ENCODE data around the gene SCO1. TPM values are rescaled to one million over a fixed set of nuclear protein-coding genes. Genes with fewer than 3 reads are reported as not detected.

SCO1 gene
- total and polyA plus RNA-seq, 2 donors (not counting 3 experiments of a cell fraction or from before 2014, with no cell fraction given) = 11.9 to 30.8 TPM

- ChIA-PET CTCF (interaction anchor here (1.1 to 1.7 kb wide), 5 partner anchors 11 to 1268 kb away, joined by 3 to 7 read pairs (median 3); partner anchors contain the start of gene ZNF18), POLR2A (no interaction called here)
These were observed 32.2 kb upstream of the SCO1 start, which contains the start of gene TMEM220 for GRCh38 chr17:10729334-10730193. Gene TMEM220 (minus strand): TSS chr17:10730023. CDS start chr17:10729851, 172 bp downstream.

GRCh38 chr17:10728331-10728892 lies 31.1 kb upstream of the SCO1 start:
- peaks cover 0 to 1% of the 10 kb centered on the region in 2 experiments for H3K27me3 ChIP-seq (ENCODE audit: control insufficient read depth in 2 of 2, insufficient read depth in 2 of 2, low read length in 2 of 2)
- no peaks in the 10 kb centered on the region for H3K79me2 ChIP-seq (ENCODE audit: control insufficient read depth, insufficient read depth, low read length)
- no peak for TF ChIP-seq POLR2A (IDR thresholded peaks at IDR 0.05; ENCODE audit: low read depth, low read length)
- TF ChIP-seq, protein P1, sequence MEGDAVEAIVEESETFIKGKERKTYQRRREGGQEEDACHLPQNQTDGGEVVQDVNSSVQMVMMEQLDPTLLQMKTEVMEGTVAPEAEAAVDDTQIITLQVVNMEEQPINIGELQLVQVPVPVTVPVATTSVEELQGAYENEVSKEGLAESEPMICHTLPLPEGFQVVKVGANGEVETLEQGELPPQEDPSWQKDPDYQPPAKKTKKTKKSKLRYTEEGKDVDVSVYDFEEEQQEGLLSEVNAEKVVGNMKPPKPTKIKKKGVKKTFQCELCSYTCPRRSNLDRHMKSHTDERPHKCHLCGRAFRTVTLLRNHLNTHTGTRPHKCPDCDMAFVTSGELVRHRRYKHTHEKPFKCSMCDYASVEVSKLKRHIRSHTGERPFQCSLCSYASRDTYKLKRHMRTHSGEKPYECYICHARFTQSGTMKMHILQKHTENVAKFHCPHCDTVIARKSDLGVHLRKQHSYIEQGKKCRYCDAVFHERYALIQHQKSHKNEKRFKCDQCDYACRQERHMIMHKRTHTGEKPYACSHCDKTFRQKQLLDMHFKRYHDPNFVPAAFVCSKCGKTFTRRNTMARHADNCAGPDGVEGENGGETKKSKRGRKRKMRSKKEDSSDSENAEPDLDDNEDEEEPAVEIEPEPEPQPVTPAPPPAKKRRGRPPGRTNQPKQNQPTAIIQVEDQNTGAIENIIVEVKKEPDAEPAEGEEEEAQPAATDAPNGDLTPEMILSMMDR (IDR thresholded peaks at IDR 0.05; ENCODE audit: extremely low read depth in 1 of 2, insufficient read depth in 1 of 2, low read depth in 1 of 2, low read length in 2 of 2) = no peak
- TF ChIP-seq POLR2AphosphoS5 (IDR thresholded peaks at IDR 0.05; ENCODE audit: insufficient read depth, low read depth, low read length) = no peak
- TF ChIP-seq MYC (IDR thresholded peaks at IDR 0.05; ENCODE audit: low read depth, low read length) = no peak
- TF ChIP-seq MAX (IDR thresholded peaks at IDR 0.05; ENCODE audit: insufficient read depth, insufficient read length) = no peak
- intact Hi-C loops (cut with micrococcal nuclease) = no loop called here
- no peaks in the 10 kb centered on the region for H4K20me1 ChIP-seq (replicated peaks; ENCODE audit: control insufficient read depth, extremely low read depth, insufficient read depth, low read length)
- ChIA-PET POLR2A (no interaction called here), CTCF (no interaction called here)
- no TSS peak for BruUV-seq (replicated peaks)
- peaks cover 6% of the 10 kb centered on the region for H3K4me1 ChIP-seq (ENCODE audit: control insufficient read depth, extremely low read depth, insufficient read depth, low read length)
- dilution Hi-C loops (cut with MboI; ENCODE audit: extremely low pct_ligation_motif_present, low sequenced_read_pairs) = no loop called here
- no peak overlapping the region for H3K4me2 ChIP-seq (ENCODE audit: insufficient read depth, low read length)
- no peak overlapping the region for H3K9ac ChIP-seq (replicated peaks; ENCODE audit: extremely low read depth, insufficient read depth, low read length)
- no peaks in the 10 kb centered on the region for H3K9me1 ChIP-seq (replicated peaks; ENCODE audit: control insufficient read depth, extremely low read depth, insufficient read depth, low read length)
- no peaks in the 10 kb centered on the region for H3K36me3 ChIP-seq (ENCODE audit: control insufficient read depth in 2 of 2, extremely low read depth in 1 of 2, insufficient read depth in 2 of 2, low read length in 2 of 2)
- no peak for DNase-seq (ENCODE audit: low read depth, low spot score)
- H3K9me3 ChIP-seq (replicated peaks; ENCODE audit: control insufficient read depth, insufficient read depth, low read length) = no peaks in the 10 kb centered on the region
- no peak for FAIRE-seq
- H2AFZ ChIP-seq (ENCODE audit: low read depth, low read length) = no peak overlapping the region
- no peak overlapping the region for H3K4me3 ChIP-seq (replicated peaks in 1 of 3; ENCODE audit: insufficient read depth in 1 of 3, low read depth in 1 of 3, low read length in 3 of 3)
- H3K27ac ChIP-seq (ENCODE audit: insufficient read depth, low read depth, low read length) = no peak overlapping the region

More at GRCh38 chr17:10729334-10730193, 32.2 kb upstream of the SCO1 start, which contains the start of gene TMEM220:
- H3K79me2 ChIP-seq (ENCODE audit: control insufficient read depth, insufficient read depth, low read length) = no peaks in the 10 kb centered on the region
- TF ChIP-seq FOS (IDR thresholded peaks at IDR 0.05; ENCODE audit: borderline replicate concordance, insufficient read depth, low read length) (no peak), MAX (IDR thresholded peaks at IDR 0.05; ENCODE audit: insufficient read depth, insufficient read length) (peak; percentile 34), POLR2AphosphoS5 (IDR thresholded peaks at IDR 0.05; ENCODE audit: insufficient read depth, low read depth, low read length) (peak; percentile 47)
- H3K27me3 ChIP-seq (ENCODE audit: control insufficient read depth in 2 of 2, insufficient read depth in 2 of 2, low read length in 2 of 2) = peaks cover 0 to 1% of the 10 kb centered on the region in 2 experiments
- DNase-seq (ENCODE audit: low read depth, low spot score) (peak; percentile 80), FAIRE-seq (peak; percentile 68)
- peak within 1 kb of the TSS; percentile 80 for H3K9ac ChIP-seq (replicated peaks; ENCODE audit: extremely low read depth, insufficient read depth, low read length)
- no peaks in the 10 kb centered on the region for H3K9me1 ChIP-seq (replicated peaks; ENCODE audit: control insufficient read depth, extremely low read depth, insufficient read depth, low read length)
- intact Hi-C loops (cut with micrococcal nuclease) = loop anchor here (1.0 to 10.0 kb wide), 2 partner anchors 32 to 1255 kb away; partner anchors contain the start of genes ADPRM and SCO1
- dilution Hi-C loops (cut with MboI; ENCODE audit: extremely low pct_ligation_motif_present, low sequenced_read_pairs) = no loop called here
- peak within 1 kb of the TSS; percentile 63 to 74 (median 68) for H3K4me3 ChIP-seq (replicated peaks in 1 of 3; ENCODE audit: insufficient read depth in 1 of 3, low read depth in 1 of 3, low read length in 3 of 3)
- H3K9me3 ChIP-seq (replicated peaks; ENCODE audit: control insufficient read depth, insufficient read depth, low read length) = no peaks in the 10 kb centered on the region
- no peaks in the 10 kb centered on the region for H4K20me1 ChIP-seq (replicated peaks; ENCODE audit: control insufficient read depth, extremely low read depth, insufficient read depth, low read length)
- BruUV-seq (replicated peaks) = TSS peak; percentile 70
- peak within 1 kb of the TSS; percentile 69 for H3K4me2 ChIP-seq (ENCODE audit: insufficient read depth, low read length)
- no peaks in the 10 kb centered on the region for H3K36me3 ChIP-seq (ENCODE audit: control insufficient read depth in 2 of 2, extremely low read depth in 1 of 2, insufficient read depth in 2 of 2, low read length in 2 of 2)
- H3K27ac ChIP-seq (ENCODE audit: insufficient read depth, low read depth, low read length) = peak within 1 kb of the TSS; percentile 59
- peak within 1 kb of the TSS; percentile 98 for H2AFZ ChIP-seq (ENCODE audit: low read depth, low read length)
- peaks cover 6% of the 10 kb centered on the region for H3K4me1 ChIP-seq (ENCODE audit: control insufficient read depth, extremely low read depth, insufficient read depth, low read length)
